Panc1 (cell line): ENCODE measurements around the gene ARID2. TPM values are rescaled to one million over a fixed set of nuclear protein-coding genes. Genes with fewer than 3 reads are reported as not detected.

ENCODE experiments used
- ATAC-seq: fragments of 200-7000 bp; cut with Tn5 transposase; 2 replicates; pipeline ENCODE4 v1.9.1; 2020; ENCODE audit warnings: mild to moderate bottlenecking, moderate library complexity
- BruUV-seq: library from RNA; stranded (reverse); fragments of 400-500 nt; replicated peaks from 2 replicates; lab custom pipeline; 2021; lab: Mats Ljungman, UMichigan
- CTCF ChIA-PET: fragments of 300-600 bp; sonication (Branson Sonifier 250); formaldehyde crosslinking; loops from one replicate; lab custom pipeline; 2022; ENCODE audit warnings: antibody characterized with exemption; lab: Charles Lee
- POLR2A ChIA-PET: fragments of 300-600 bp; sonication (Branson Sonifier 250); formaldehyde crosslinking; loops from one replicate; lab custom pipeline; 2022; ENCODE audit warnings: antibody characterized with exemption; lab: Charles Lee
- DNase-seq: peaks from one replicate; pipeline ENCODE4 v3.0.0-alpha.2; 2010; ENCODE audit warnings: low read depth, low spot score
- H3K27ac ChIP-seq: 2 replicates; pipeline ENCODE4 v1.5.1; 2011; ENCODE audit warnings: mild to moderate bottlenecking, low read length, inconsistent platforms
- H3K27me3 ChIP-seq: fragments of 200-500 bp; sonication (Bioruptor generic); 2 replicates; pipeline ENCODE4 v1.6.0; 2014; ENCODE audit warnings: low read length, inconsistent platforms; ENCODE audit not compliant: control insufficient read depth, insufficient read depth
- H3K36me3 ChIP-seq: fragments of 200-500 bp; sonication (Bioruptor generic); 2 replicates; pipeline ENCODE4 v1.5.1; 2014; ENCODE audit warnings: inconsistent platforms, mild to moderate bottlenecking, low read length, moderate library complexity; ENCODE audit not compliant: control insufficient read depth, insufficient read depth
- H3K4me1 ChIP-seq: 2 replicates; pipeline ENCODE4 v1.5.1; 2011; ENCODE audit warnings: inconsistent platforms, mild to moderate bottlenecking, low read length, moderate library complexity; ENCODE audit not compliant: control insufficient read depth, insufficient read depth
- H3K4me3 ChIP-seq, 2 experiments: 2 replicates each; pipeline ENCODE4 v1.5.1; 2011 to 2012; ENCODE audit warnings: low read depth in 2 of 2, low read length in 2 of 2, mild to moderate bottlenecking in 2 of 2, inconsistent platforms in 1 of 2, moderate library complexity in 1 of 2
- H3K9me3 ChIP-seq: fragments of 200-500 bp; sonication (Bioruptor generic); 2 replicates; pipeline ENCODE4 v1.5.1; 2014; ENCODE audit warnings: low read depth, mild to moderate bottlenecking, inconsistent platforms, low read length, moderate library complexity; ENCODE audit not compliant: control insufficient read depth, insufficient read depth
- POLR2AphosphoS5 ChIP-seq: IDR thresholded peaks from 2 replicates; pipeline ENCODE4 v1.6.1; 2012; ENCODE audit warnings: mild to moderate bottlenecking, low read depth, low read length, moderate library complexity
- SIN3A ChIP-seq: IDR thresholded peaks from 2 replicates; pipeline ENCODE4 v1.6.1; 2012; ENCODE audit warnings: low read depth, mild to moderate bottlenecking, low read length, moderate library complexity, borderline replicate concordance; ENCODE audit not compliant: insufficient read depth
- TCF7L2 ChIP-seq: IDR thresholded peaks from 2 replicates; pipeline ENCODE4 v1.6.1; 2011; ENCODE audit warnings: mild to moderate bottlenecking, low read depth, low read length, inconsistent platforms
- in situ Hi-C: cut with HindIII; loops from 2 replicates; pipeline ENCODE4 v1.10.0; 2016; ENCODE audit warnings: low sequenced_read_pairs, low pct_unique_long_range_greater_than_20kb
- intact Hi-C: fragments of 100-400 bp; cut with micrococcal nuclease; formaldehyde crosslinking; loops from one replicate; pipeline ENCODE4 v1.10.0; 2022; ENCODE audit not compliant: unreplicated experiment
- total RNA-seq: library from RNA; stranded (reverse); gene quantifications from one replicate; pipeline ENCODE4 v1.2.1, GENCODE V29; 2021; ENCODE audit not compliant: unreplicated experiment
- TF ChIP-seq, protein P1 (sequence below): fragments of 450-650 bp; IDR thresholded peaks from 2 replicates; pipeline ENCODE4 v1.5.1; 2017; ENCODE audit warnings: mild to moderate bottlenecking
- TF ChIP-seq, protein P2 (sequence below), 2 experiments: IDR thresholded peaks; 2 replicates each; pipeline ENCODE4 v1.6.1; 2011 to 2012; ENCODE audit warnings: low read depth in 2 of 2, control low read depth in 1 of 2, low read length in 1 of 2, mild to moderate bottlenecking in 1 of 2, moderate library complexity in 1 of 2; ENCODE audit not compliant: insufficient read depth in 1 of 2

The ARID2 gene
- total RNA-seq, 1 experiment from 2014 or later: 39.5 TPM

DNA sequence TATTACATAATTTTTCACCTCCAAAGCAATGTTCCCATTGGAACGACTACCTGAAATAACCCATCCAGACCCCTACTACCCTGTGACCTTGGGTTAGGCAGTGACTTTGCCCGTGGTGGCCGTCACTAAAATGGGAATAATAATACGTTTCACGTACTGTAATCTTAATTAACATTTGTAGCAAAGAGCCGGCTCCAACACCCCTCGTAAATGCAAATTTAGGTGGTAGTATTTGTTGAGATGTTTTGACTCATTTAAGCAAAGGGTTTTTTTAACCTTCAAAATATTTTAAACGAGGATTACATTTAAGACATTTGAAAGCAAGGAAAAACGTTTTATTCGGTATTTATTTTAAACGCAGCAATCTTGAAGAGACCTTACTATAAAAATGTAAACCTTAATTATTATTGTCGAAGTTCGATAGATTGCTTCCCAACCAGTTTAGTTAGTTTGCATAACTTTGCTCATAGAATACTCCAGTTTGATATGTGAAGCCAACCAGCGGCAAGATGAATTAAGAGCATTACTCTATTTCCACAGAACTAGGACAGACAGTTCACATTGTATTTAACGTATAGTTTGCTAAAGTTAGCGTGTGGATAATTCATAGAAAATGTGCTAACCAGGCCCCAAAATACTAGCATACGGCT, 1.4 kb upstream of the ARID2 start:
- intact Hi-C loops (loop anchor here (5.0 kb wide), 1 partner anchor 556 kb away; no protein-coding TSS in a partner anchor), in situ Hi-C loops (no loop called here)
- H3K36me3 ChIP-seq: peaks cover 12% of the 10 kb centered on the region
- BruUV-seq: no TSS peak
- no peaks in the 10 kb centered on the region for H3K9me3 ChIP-seq
- TF ChIP-seq POLR2AphosphoS5 (no peak), SIN3A (no peak), TCF7L2 (no peak)
- TF ChIP-seq, protein P1, sequence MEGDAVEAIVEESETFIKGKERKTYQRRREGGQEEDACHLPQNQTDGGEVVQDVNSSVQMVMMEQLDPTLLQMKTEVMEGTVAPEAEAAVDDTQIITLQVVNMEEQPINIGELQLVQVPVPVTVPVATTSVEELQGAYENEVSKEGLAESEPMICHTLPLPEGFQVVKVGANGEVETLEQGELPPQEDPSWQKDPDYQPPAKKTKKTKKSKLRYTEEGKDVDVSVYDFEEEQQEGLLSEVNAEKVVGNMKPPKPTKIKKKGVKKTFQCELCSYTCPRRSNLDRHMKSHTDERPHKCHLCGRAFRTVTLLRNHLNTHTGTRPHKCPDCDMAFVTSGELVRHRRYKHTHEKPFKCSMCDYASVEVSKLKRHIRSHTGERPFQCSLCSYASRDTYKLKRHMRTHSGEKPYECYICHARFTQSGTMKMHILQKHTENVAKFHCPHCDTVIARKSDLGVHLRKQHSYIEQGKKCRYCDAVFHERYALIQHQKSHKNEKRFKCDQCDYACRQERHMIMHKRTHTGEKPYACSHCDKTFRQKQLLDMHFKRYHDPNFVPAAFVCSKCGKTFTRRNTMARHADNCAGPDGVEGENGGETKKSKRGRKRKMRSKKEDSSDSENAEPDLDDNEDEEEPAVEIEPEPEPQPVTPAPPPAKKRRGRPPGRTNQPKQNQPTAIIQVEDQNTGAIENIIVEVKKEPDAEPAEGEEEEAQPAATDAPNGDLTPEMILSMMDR: no peak
- TF ChIP-seq, protein P2, sequence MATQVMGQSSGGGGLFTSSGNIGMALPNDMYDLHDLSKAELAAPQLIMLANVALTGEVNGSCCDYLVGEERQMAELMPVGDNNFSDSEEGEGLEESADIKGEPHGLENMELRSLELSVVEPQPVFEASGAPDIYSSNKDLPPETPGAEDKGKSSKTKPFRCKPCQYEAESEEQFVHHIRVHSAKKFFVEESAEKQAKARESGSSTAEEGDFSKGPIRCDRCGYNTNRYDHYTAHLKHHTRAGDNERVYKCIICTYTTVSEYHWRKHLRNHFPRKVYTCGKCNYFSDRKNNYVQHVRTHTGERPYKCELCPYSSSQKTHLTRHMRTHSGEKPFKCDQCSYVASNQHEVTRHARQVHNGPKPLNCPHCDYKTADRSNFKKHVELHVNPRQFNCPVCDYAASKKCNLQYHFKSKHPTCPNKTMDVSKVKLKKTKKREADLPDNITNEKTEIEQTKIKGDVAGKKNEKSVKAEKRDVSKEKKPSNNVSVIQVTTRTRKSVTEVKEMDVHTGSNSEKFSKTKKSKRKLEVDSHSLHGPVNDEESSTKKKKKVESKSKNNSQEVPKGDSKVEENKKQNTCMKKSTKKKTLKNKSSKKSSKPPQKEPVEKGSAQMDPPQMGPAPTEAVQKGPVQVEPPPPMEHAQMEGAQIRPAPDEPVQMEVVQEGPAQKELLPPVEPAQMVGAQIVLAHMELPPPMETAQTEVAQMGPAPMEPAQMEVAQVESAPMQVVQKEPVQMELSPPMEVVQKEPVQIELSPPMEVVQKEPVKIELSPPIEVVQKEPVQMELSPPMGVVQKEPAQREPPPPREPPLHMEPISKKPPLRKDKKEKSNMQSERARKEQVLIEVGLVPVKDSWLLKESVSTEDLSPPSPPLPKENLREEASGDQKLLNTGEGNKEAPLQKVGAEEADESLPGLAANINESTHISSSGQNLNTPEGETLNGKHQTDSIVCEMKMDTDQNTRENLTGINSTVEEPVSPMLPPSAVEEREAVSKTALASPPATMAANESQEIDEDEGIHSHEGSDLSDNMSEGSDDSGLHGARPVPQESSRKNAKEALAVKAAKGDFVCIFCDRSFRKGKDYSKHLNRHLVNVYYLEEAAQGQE (IDR thresholded peaks at IDR 0.05; ENCODE audit: insufficient read depth in 1 of 2, low read depth in 2 of 2, low read length in 1 of 2): no peak
- H3K4me3 ChIP-seq: peak overlapping the region; percentile 74 to 97
- no peak for DNase-seq
- peaks cover 28% of the 10 kb centered on the region; the same call in 1 of the 2 replicates for H3K4me1 ChIP-seq
- no peaks in the 10 kb centered on the region for H3K27me3 ChIP-seq
- CTCF ChIA-PET: interaction anchor here (0.6 to 1.3 kb wide), 2 partner anchors 110 to 184 kb away, joined by 5 read pairs; no protein-coding TSS in a partner anchor
- peak overlapping the region; percentile 97 for H3K27ac ChIP-seq
- POLR2A ChIA-PET: no interaction called here
- no peak for ATAC-seq

DNA sequence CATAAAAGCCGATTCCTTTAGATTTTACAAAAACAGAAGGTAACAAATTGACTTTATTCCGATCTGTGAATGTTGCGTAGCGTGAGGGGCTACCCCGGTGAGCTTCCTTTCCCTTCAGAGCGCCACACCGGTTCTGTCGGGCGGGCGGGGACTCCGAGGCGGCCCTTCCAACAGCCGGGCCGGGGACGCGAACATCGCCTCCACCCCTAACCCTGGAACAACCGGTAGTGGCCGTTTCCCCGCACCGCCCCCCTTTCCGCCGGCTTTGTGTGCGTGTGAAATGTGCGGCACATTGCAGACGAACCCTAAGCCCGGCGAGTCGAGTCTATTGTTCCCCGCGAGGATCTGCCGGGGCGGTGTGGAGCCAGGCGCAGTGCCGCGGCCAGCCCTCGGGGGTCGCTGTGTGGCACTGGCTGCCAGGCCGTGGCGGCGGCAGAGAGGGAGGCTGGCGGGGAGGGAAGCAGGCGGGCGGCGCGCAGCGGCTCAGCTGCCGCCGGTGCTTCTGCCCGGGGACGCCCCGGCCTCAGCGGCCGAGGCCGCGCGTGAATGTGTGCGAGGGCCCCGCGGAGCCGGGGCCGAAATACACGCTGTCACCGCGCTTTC, 775 bp upstream of the ARID2 start:
- ATAC-seq: peak; percentile 79
- Histone ChIP-seq H3K27ac (peak overlapping the region; percentile 97), H3K36me3 (peaks cover 15% of the 10 kb centered on the region), H3K9me3 (no peaks in the 10 kb centered on the region), H3K4me1 (peaks cover 30% of the 10 kb centered on the region; the same call in 1 of the 2 replicates), H3K4me3 (peak overlapping the region; percentile 74 to 97), H3K27me3 (no peaks in the 10 kb centered on the region)
- TF ChIP-seq POLR2AphosphoS5 (peak; percentile 81), TCF7L2 (0 out of 2 replicates have a peak, but pooled peaks have one; percentile 68), SIN3A (peak; percentile 81)
- TF ChIP-seq, protein P2 (IDR thresholded peaks at IDR 0.05; ENCODE audit: insufficient read depth in 1 of 2, low read depth in 2 of 2, low read length in 1 of 2): no peak
- TF ChIP-seq, protein P1: peak; percentile 97
- in situ Hi-C loops (no loop called here), intact Hi-C loops (loop anchor here (5.0 kb wide), 1 partner anchor 556 kb away; no protein-coding TSS in a partner anchor)
- ChIA-PET POLR2A (no interaction called here), CTCF (interaction anchor here (0.6 to 1.3 kb wide), 3 partner anchors 110 to 231 kb away, joined by 4 to 5 read pairs (median 5); no protein-coding TSS in a partner anchor)
- peak; percentile 87 for DNase-seq
- BruUV-seq: no TSS peak
